AG20443 (cell line): Measurements from ENCODE around the gene CRHBP.

Experiments
- DNase-seq: peaks from one replicate; pipeline ENCODE4 v3.0.0; 2012; ENCODE audit warnings: low spot score, mixed read lengths

The CRHBP gene

DNA sequence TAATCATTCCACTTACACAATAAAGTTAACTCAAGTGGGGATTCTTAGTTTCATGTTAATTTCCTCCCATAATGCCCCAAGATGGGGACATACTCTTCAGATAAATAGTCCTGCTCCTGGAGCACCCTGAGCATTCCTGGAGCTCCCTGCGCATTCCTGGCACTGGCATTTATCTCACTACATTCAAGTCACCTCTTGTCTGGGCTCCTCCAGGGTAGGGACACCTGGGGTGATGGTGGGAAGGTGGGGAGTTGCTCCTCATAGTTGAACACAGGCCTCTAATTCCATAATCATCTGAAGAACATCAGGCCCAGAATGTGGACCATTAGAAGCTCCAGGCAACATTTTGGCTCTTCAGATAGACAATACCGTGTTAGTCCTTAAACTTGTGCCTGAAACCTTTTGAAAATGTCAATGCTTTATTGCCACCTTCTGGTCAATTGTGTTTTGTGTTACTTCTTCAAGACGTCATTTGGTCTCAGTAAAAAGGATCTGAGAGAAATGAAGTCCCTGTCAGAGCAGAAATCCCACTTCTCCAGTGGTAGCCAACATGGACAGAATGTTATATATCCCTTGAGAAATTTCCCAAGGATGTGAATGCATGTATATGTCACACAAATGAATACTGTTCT, 63.2 kb downstream of the CRHBP start:
- DNase-seq, result peak; percentile 14

DNA sequence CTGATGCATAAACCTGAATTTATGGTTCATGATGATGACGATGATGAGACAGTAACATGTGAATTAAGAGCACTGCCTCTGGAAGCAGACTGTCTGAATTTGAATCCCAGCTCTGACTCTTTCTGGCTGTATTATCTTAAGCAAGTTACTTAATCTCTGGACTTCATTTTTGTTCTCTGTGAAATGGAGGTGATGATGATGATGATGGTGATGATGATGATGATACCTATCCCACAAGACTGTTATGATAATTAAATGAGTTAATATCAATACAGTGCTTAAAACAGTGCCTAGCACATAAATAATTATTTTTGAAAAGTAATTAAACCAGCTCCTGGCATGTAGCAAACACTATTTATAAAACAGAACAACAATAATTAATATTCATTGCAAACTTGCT, 64.1 kb downstream of the CRHBP start:
- DNase-seq, result no peak

DNA sequence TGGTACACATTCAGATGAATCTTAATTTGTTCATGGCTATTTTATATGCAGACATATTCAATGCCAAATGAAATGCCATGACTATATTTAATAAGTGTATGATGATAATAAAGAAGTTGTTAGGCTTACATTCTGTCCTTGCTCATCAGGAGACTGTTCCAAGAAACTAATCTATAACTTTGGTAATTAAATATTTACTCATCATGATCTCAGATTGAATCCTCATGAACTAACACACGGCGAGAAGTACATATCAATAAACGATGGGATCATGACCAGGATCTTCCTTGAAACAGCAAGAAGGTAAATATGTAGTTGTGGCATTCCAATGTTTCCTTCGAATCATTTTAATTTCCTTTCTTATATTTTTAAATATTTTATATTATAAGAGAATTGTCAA, 64.8 kb downstream of the CRHBP start:
- no peak for DNase-seq
